HG03025 (cell line): Measurements from ENCODE around the gene BCAR3.
"Not testable (repeated sequence)": the region's sequence is repeated elsewhere in the genome, so short reads cannot be mapped to it uniquely, and the experiment has no call there.

Experiments
- ATAC-seq: cut with Tn5 transposase; IDR thresholded peaks from one replicate; pipeline ENCODE4 v1.9.1; 2021; ENCODE audit warnings: mild to moderate bottlenecking, moderate library complexity; ENCODE audit not compliant: unreplicated experiment, low FRiP score

The BCAR3 gene

DNA sequence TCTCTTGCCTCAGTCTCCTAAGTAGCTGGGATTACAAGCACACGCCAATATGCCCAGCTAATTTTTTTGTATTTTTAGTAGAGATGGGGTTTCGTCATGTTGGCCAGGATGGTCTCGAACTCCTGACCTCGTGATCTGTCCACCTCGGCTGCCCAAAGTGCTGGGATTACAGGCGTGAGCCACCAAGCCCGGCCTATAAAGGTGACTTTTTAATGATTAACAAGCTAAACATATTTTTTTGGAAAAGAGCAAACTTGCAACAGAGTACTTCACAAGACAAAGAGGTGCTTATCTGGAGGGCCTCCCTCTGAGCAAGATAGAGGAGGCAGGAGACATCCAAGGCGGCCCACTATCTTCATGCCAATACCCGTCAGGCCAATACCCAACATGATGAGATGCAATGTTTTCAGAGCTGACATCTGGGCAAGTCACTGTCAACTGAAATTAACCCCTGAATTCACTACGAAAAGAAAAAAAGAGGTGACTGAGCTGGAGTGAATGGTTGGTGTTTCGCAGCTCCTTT lies 10.5 kb downstream of the BCAR3 start:
- ATAC-seq, result no peak

DNA sequence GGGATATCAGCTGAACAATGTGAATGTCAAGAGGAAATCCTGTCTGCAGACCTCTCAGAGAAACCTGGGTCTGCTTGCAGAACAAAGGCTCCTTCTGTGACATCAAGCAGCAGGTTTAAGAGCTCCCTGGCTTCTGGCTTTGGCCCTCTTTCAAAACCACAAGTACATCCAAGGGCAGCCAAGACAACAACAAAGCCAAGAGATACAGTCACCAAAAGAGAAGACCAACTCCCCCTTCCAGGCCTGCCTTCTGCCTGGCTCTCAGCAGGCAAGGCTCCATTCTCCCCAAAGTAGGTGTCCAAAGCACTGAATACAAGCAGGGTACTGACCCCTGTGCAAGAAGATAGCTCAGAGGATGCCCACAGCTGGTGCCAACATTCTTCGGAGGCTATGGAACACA lies 11.5 kb downstream of the BCAR3 start:
- no peak for ATAC-seq

- ATAC-seq, result no peak
Measured at GRCh38 chr1:93669369-93669768, 12.3 kb downstream of the BCAR3 start.

DNA sequence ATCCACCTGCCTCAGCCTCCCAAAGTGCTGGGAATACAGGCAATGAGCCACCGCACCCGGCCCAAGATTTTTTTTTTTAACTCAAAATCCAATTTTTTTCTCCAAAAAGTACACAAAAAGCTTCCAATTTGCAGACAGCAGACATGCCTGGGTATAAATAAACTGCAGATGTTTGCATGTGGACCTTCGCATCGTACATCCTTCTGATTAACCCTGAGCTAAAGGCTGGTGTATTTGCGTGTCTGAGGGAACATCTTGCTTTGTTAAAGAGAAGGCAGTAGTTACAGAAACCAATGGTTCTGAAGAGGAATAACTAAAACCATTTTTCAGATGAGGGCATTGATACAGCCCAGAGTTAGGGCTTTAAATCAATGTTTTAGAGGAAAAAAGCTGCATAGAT lies 12.7 kb downstream of the BCAR3 start:
- no peak for ATAC-seq

- no peak for ATAC-seq
Measured at GRCh38 chr1:93668121-93668520, 13.5 kb downstream of the BCAR3 start.

- no peak for ATAC-seq
Measured at GRCh38 chr1:93667642-93668041, 14.0 kb downstream of the BCAR3 start.

GRCh38 chr1:93666613-93667384 lies 14.8 kb downstream of the BCAR3 start:
- ATAC-seq, result no peak

DNA sequence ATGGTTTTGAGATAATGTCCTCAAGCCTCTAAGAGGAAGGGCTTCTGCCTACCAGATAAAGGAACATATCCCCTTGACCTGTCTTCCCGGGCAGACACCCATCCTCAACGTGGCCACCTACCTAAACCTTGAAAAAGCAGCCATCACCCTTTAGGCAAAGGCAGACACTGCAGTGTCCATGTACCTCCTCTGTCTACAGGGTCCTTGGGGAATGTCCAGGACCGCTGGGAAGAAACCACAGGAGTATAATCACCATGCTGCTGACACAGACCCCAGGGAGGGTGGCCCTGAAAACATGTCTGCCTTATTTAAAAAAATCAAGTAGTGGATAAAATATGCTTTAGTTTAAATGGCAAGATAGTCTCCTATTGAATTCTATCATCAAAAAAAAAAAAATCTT lies 16.6 kb downstream of the BCAR3 start:
- no peak for ATAC-seq

- no peak for ATAC-seq
Measured at GRCh38 chr1:93663208-93663614, 18.4 kb downstream of the BCAR3 start.

GRCh38 chr1:93662481-93663207 lies 19.0 kb downstream of the BCAR3 start:
- ATAC-seq, result no peak

DNA sequence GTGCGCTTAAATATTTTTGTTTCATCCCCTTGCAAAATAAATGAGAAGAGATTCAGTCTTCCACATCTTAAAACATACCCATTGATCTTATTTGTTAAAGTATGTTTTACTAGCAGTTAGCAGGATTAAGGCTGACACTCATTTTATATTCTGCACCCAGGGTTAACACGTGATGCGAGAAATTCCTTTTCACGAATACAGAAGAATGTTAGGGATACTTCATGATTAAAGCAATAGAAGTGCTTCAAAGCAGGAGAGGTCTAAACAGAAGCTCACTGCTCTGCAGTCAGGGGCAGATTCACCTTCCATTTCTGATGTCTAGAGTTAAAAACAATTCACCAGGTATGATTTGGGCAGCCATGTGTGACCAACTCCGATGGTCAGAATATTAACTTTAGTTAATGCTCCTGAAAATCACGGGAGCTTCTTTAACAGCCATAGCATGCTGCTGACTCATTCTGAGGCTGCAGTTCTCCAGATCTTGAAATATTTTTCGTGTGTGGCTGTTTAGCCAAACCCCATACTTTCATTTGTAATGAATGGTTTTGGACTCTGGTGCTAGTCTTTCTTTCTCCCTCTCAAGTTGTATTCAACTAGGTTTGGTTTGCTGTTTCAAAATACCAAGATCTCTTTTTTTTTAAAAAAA lies 19.7 kb downstream of the BCAR3 start:
- no peak for ATAC-seq

DNA sequence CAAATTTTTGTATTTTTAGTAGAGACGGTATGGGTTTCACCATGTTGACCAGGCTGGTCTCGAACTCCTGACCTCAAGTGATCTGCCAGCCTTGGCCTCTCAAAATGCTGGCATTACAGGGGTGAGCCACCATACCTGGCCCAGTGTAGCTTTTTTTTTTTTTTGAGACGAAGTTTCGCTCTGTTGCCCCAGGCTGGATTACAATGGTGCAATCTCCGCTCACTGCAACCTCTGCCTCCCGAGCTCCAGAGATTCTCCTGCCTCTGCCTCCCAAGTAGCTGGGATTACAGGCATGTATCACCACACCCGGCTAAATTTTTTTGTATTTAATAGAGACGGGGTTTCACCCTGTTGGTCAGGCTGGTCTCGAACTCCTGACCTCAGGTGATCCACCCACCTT lies 20.3 kb downstream of the BCAR3 start:
- ATAC-seq, result not testable (repeated sequence)

- no peak for ATAC-seq
Measured at GRCh38 chr1:93659822-93660503, 21.7 kb downstream of the BCAR3 start.

GRCh38 chr1:93658188-93658587 lies 23.4 kb downstream of the BCAR3 start:
- ATAC-seq, result no peak

- no peak for ATAC-seq
Measured at GRCh38 chr1:93656491-93656890, 25.1 kb downstream of the BCAR3 start.

GRCh38 chr1:93653656-93654055 lies 28.0 kb downstream of the BCAR3 start:
- ATAC-seq, result no peak

- ATAC-seq, result no peak
Measured at GRCh38 chr1:93652323-93652949, 29.2 kb downstream of the BCAR3 start.

DNA sequence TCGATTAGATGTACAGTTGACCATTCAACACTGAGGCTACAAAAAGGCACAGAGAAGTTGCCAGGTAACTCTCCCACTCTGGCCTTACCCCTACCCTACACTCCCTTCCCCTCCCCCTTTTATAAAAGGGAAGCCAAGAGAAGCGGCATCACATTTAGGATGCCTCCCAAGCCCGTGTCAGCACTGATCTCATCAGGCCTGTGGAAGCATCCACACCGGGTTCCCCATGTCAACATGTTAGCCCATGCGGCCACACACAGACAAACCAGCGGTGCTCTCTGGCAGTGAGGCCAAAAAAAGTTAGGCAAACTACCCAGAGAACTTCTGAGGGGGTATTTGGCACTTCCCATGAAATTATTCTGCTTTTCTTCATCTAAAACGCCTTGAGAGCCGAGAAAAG lies 29.9 kb downstream of the BCAR3 start:
- ATAC-seq, result no peak

DNA sequence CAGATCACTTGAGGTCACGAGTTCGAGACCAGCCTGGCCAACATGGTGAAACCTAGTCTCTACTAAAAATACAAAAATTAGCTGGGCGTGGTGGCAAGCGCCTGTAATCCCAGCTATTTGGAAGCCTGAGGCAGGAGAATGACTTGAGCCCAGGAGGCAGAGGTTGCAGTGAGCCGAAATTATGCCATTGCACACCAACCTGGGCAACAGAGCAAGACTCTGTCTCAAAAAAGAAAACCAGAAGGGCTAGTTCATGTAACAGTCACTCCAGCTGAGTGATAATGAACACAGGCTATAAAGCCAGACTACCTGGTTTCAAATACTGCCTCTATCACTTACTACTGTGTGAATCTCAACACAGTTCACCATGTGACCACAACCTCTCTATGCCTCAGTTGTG lies 31.5 kb downstream of the BCAR3 start:
- not testable (repeated sequence) for ATAC-seq

GRCh38 chr1:93649231-93649630 lies 32.4 kb downstream of the BCAR3 start:
- no peak for ATAC-seq
